HL-60 (cell line): Measurements from ENCODE around the gene TMEM234.

Experiments used
- DNase-seq, 2 experiments: peaks; one replicate each; pipeline ENCODE4 v3.0.0-alpha.2; 2010 to 2020; ENCODE audit warnings: low read depth in 1 of 2, low spot score in 1 of 2
- H3K27ac ChIP-seq: fragments of 250-450 bp; sonication (Bioruptor Pico); replicated peaks from 2 replicates; pipeline ENCODE4 v1.5.1; 2020; ENCODE audit warnings: mild to moderate bottlenecking, moderate library complexity
- H3K27me3 ChIP-seq: fragments of 250-450 bp; sonication (Bioruptor Pico); 2 replicates; pipeline ENCODE4 v1.5.1; 2021; ENCODE audit warnings: mild to moderate bottlenecking, moderate library complexity; ENCODE audit not compliant: insufficient read depth, poor library complexity, severe bottlenecking
- H3K4me3 ChIP-seq: replicated peaks from 2 replicates; pipeline ENCODE4 v1.5.1; 2011; ENCODE audit warnings: mild to moderate bottlenecking, control low read depth, low read length; ENCODE audit not compliant: insufficient read depth
- CTCF ChIP-seq: IDR thresholded peaks from one replicate; pipeline ENCODE4 v1.5.1; 2011; ENCODE audit warnings: low read length, control low read depth, inconsistent platforms; ENCODE audit not compliant: insufficient read depth
- GABPA ChIP-seq: IDR thresholded peaks from 2 replicates; pipeline ENCODE4 v1.6.1; 2012; ENCODE audit warnings: low read depth
- POLR2AphosphoS5 ChIP-seq: IDR thresholded peaks from 2 replicates; pipeline ENCODE4 v1.6.1; 2012; ENCODE audit warnings: low read depth
- REST ChIP-seq: IDR thresholded peaks from 2 replicates; pipeline ENCODE4 v1.6.1; 2012; ENCODE audit warnings: low read depth; ENCODE audit not compliant: insufficient replicate concordance
- SPI1 ChIP-seq: IDR thresholded peaks from 2 replicates; pipeline ENCODE4 v1.6.1; 2012; ENCODE audit warnings: low read depth, mild to moderate bottlenecking, borderline replicate concordance

The TMEM234 gene

GRCh38 chr1:32224285-32224684, 2.1 kb upstream of the TMEM234 start:
- DNase-seq, result no peak
- no peak overlapping the region for H3K27ac ChIP-seq
- H3K4me3 ChIP-seq, result no peak overlapping the region
- no peaks in the 10 kb centered on the region for H3K27me3 ChIP-seq
- TF ChIP-seq GABPA, result no peak
- no peak for TF ChIP-seq CTCF
- TF ChIP-seq REST, result no peak
- no peak for TF ChIP-seq SPI1

GRCh38 chr1:32223683-32224082, 1.5 kb upstream of the TMEM234 start:
- no peak overlapping the region for H3K27ac ChIP-seq
- H3K4me3 ChIP-seq, result no peak overlapping the region
- no peaks in the 10 kb centered on the region for H3K27me3 ChIP-seq
- TF ChIP-seq REST, result no peak
- TF ChIP-seq SPI1, result no peak
- no peak for TF ChIP-seq CTCF
- no peak for TF ChIP-seq POLR2AphosphoS5
- DNase-seq, result no peak

GRCh38 chr1:32221581-32221979, 573 bp downstream of the TMEM234 start:
- TF ChIP-seq CTCF, result no peak
- no peak for DNase-seq
- Histone ChIP-seq H3K4me3 (peak overlapping the region; percentile 94), H3K27ac (peak overlapping the region; percentile 75), H3K27me3 (no peaks in the 10 kb centered on the region)

GRCh38 chr1:32220746-32221580, 1.2 kb downstream of the TMEM234 start:
- no peak overlapping the region; the same call in 1 of the 2 replicates for H3K4me3 ChIP-seq
- H3K27me3 ChIP-seq, result no peaks in the 10 kb centered on the region
- no peak for TF ChIP-seq SPI1
- no peak for TF ChIP-seq GABPA
- no peak for TF ChIP-seq REST
- TF ChIP-seq POLR2AphosphoS5, result no peak
- no peak for TF ChIP-seq CTCF
- no peak for DNase-seq
- H3K27ac ChIP-seq, result no peak overlapping the region
